Motor neuron (in vitro differentiated cells): ENCODE data around the gene GOSR2. TPM values are rescaled to one million over a fixed set of nuclear protein-coding genes. Genes with fewer than 3 reads are reported as not detected.

Experiments
- total RNA-seq, 8 experiments: library from RNA; unstranded; fragments of 300-600 nt; gene quantifications; 2 replicates each; pipeline versions ENCODE4 v1.2.3 to v1.2.4, GENCODE V29; 2022

The GOSR2 gene
- total RNA-seq, 8 experiments from 2014 or later = 32.2 to 77.0 (median 45.1) TPM

Other genes starting within 250 kb of the GOSR2 start
- 10 to 100 TPM in 1 of 8 experiments, 1 to 10 TPM in 6, under 1 TPM in 1; 0.67 to 30.8 (median 2.1) TPM for gene WNT3, start 104.5 kb upstream of the GOSR2 start, total RNA-seq
- 1 to 10 TPM in 1 of 8 experiments, under 1 TPM in 5, not detected in 2; 0.14 to 1.4 (median 0.29) TPM for gene WNT9B, start 71.6 kb upstream of the GOSR2 start, total RNA-seq
- 1 to 10 TPM in 1 of 8 experiments, under 1 TPM in 5, not detected in 2; 0.18 to 1.1 (median 0.52) TPM for gene RPRML, start 56.1 kb downstream of the GOSR2 start, total RNA-seq